Osteoblast (primary cell): ENCODE measurements around the gene IGFL4. TPM values are rescaled to one million over a fixed set of nuclear protein-coding genes. Genes with fewer than 3 reads are reported as not detected.

ENCODE experiments used
- DNase-seq: peaks from one replicate; pipeline ENCODE4 v3.0.0; 2011; ENCODE audit warnings: low spot score, mixed read lengths; ENCODE audit not compliant: insufficient read length; ENCODE audit errors: missing footprints
- H2AFZ ChIP-seq: 2 replicates; pipeline ENCODE4 v1.6.0; 2011; ENCODE audit warnings: mild to moderate bottlenecking, low read length
- H3K27ac ChIP-seq: 2 replicates; pipeline ENCODE4 v1.5.1; 2011; ENCODE audit warnings: mild to moderate bottlenecking, low read depth, low read length, moderate library complexity
- H3K27me3 ChIP-seq: 2 replicates; pipeline ENCODE4 v1.6.0; 2012; ENCODE audit warnings: mild to moderate bottlenecking, control low read depth, inconsistent platforms, low read length, moderate library complexity; ENCODE audit not compliant: insufficient read depth
- H3K36me3 ChIP-seq: 2 replicates; pipeline ENCODE4 v1.5.1; 2011; ENCODE audit warnings: mild to moderate bottlenecking, low read length, control low read depth, moderate library complexity; ENCODE audit not compliant: insufficient read depth
- H3K4me1 ChIP-seq: 2 replicates; pipeline ENCODE4 v1.5.1; 2011; ENCODE audit warnings: mild to moderate bottlenecking, low read length, control low read depth, moderate library complexity; ENCODE audit not compliant: insufficient read depth
- H3K4me2 ChIP-seq: 2 replicates; pipeline ENCODE4 v1.6.0; 2011; ENCODE audit warnings: mild to moderate bottlenecking, low read length; ENCODE audit not compliant: insufficient read depth
- H3K4me3 ChIP-seq: fragments of 200-600 bp; sonication (generic); 3 replicates; pipeline ENCODE4 v1.5.1; 2012; ENCODE audit warnings: mild to moderate bottlenecking, low read length, inconsistent platforms; ENCODE audit not compliant: insufficient read depth
- H3K79me2 ChIP-seq: 2 replicates; pipeline ENCODE4 v1.6.0; 2012; ENCODE audit warnings: mild to moderate bottlenecking, low read length, control low read depth, inconsistent platforms; ENCODE audit not compliant: insufficient read depth
- H3K9me3 ChIP-seq: 2 replicates; pipeline ENCODE4 v1.5.1; 2011; ENCODE audit warnings: low read depth, low read length, control low read depth
- H4K20me1 ChIP-seq: 2 replicates; pipeline ENCODE4 v1.6.0; 2012; ENCODE audit warnings: mild to moderate bottlenecking, low read length, control low read depth; ENCODE audit not compliant: insufficient read depth
- CTCF ChIP-seq: IDR thresholded peaks from 2 replicates; pipeline ENCODE4 v1.5.1; 2011; ENCODE audit warnings: mild to moderate bottlenecking, low read depth, low read length, moderate library complexity; ENCODE audit errors: extremely low read depth
- total RNA-seq: library from RNA; depleted of rRNA; stranded (reverse); fragments of >200 nt; gene quantifications from 2 replicates; pipeline ENCODE4 v1.2.3, GENCODE V29; 2012

Gene IGFL4
- total RNA-seq, result not detected in 2 replicates

GRCh38 chr19:46040952-46041500 lies at the start of gene IGFL4:
Gene IGFL4 (minus strand): TSS chr19:46041002. CDS start chr19:46040962, 40 bp downstream.
- Histone ChIP-seq H3K27me3 (peaks cover 48% of the 10 kb centered on the region), H3K9me3 (peaks cover 20% of the 10 kb centered on the region), H3K4me1 (no peaks in the 10 kb centered on the region), H3K27ac (no peak within 1 kb of the TSS), H3K79me2 (no peaks in the 10 kb centered on the region), H4K20me1 (no peaks in the 10 kb centered on the region), H3K4me2 (no peak within 1 kb of the TSS), H3K36me3 (no peaks in the 10 kb centered on the region), H3K4me3 (no peak within 1 kb of the TSS), H2AFZ (no peak within 1 kb of the TSS)
- no peak for TF ChIP-seq CTCF
- DNase-seq, result no peak

DNA sequence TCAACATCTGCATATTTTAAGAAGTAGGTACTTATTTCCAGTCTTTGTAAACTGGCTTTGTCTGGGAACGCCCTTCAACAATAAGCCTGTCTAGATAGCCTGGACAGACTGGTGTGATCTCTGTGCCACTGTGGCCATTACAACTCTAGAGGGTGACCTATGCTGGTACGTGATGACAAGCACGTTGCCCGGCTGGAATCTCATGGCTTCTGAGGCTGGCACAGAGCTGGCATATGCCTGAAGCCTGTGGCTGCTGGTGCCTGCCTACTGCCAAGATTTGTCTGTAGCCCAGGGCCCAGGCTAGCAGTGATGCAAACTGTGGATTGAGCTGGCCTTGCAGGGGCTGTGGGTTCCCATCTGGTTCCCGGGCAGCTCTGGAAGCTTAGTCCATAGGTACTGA lies 49.6 kb upstream of the IGFL4 start:
- no peak for DNase-seq
- H3K9me3 ChIP-seq, result peaks cover 7% of the 10 kb centered on the region
- H3K4me3 ChIP-seq, result no peak overlapping the region
- H3K27me3 ChIP-seq, result peaks cover 61% of the 10 kb centered on the region
- no peaks in the 10 kb centered on the region for H3K36me3 ChIP-seq
- TF ChIP-seq CTCF, result no peak
- H3K4me1 ChIP-seq, result no peaks in the 10 kb centered on the region
- no peaks in the 10 kb centered on the region for H3K79me2 ChIP-seq
- no peaks in the 10 kb centered on the region for H4K20me1 ChIP-seq
- no peak overlapping the region for H3K4me2 ChIP-seq
- H3K27ac ChIP-seq, result no peak overlapping the region
- no peak overlapping the region for H2AFZ ChIP-seq

GRCh38 chr19:46089432-46089831 lies 48.6 kb upstream of the IGFL4 start:
- H3K27ac ChIP-seq, result no peak overlapping the region
- H3K4me1 ChIP-seq, result no peaks in the 10 kb centered on the region
- DNase-seq, result peak; percentile 2
- H3K9me3 ChIP-seq, result peaks cover 12% of the 10 kb centered on the region
- no peak overlapping the region for H3K4me3 ChIP-seq
- no peak overlapping the region for H2AFZ ChIP-seq
- H4K20me1 ChIP-seq, result no peaks in the 10 kb centered on the region
- TF ChIP-seq CTCF, result no peak
- no peak overlapping the region for H3K4me2 ChIP-seq
- H3K27me3 ChIP-seq, result peaks cover 62% of the 10 kb centered on the region
- H3K79me2 ChIP-seq, result no peaks in the 10 kb centered on the region
- H3K36me3 ChIP-seq, result no peaks in the 10 kb centered on the region

DNA sequence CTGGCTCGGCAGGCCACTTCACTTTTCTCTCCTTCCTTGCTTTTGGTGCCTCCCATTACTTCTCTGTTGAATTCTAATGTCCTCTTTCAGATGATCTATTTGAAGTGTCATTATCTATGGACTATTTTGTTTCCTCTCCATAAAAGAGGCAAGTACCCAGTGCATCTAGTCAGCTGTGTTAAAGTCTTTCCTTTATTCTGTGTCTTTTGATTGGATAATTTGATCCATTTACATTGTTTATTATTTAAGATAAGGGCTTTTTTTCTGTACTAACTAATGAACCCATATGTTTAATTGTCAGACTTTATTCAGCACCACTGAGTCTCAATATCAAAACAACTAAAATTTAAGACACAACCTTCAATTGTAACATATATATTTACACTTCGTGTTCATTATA lies 47.3 kb upstream of the IGFL4 start:
- H2AFZ ChIP-seq, result no peak overlapping the region
- H4K20me1 ChIP-seq, result no peaks in the 10 kb centered on the region
- H3K27ac ChIP-seq, result no peak overlapping the region
- no peaks in the 10 kb centered on the region for H3K79me2 ChIP-seq
- H3K36me3 ChIP-seq, result no peaks in the 10 kb centered on the region
- no peak for DNase-seq
- no peak overlapping the region for H3K4me2 ChIP-seq
- peaks cover 64% of the 10 kb centered on the region for H3K27me3 ChIP-seq
- TF ChIP-seq CTCF, result no peak
- peaks cover 12% of the 10 kb centered on the region for H3K9me3 ChIP-seq
- no peaks in the 10 kb centered on the region for H3K4me1 ChIP-seq
- no peak overlapping the region for H3K4me3 ChIP-seq
